OCI-LY7 (cell line): Measurements from ENCODE around the gene LRP8. TPM values are rescaled to one million over a fixed set of nuclear protein-coding genes. Genes with fewer than 3 reads are reported as not detected.

Experiments used
- BruUV-seq: library from RNA; stranded (reverse); fragments of 400-500 nt; replicated peaks from 2 replicates; lab custom pipeline; 2021; lab: Mats Ljungman, UMichigan
- CTCF ChIA-PET: fragments of 300-600 bp; sonication (Branson Sonifier 250); formaldehyde crosslinking; loops from one replicate; lab custom pipeline; 2022; ENCODE audit warnings: antibody characterized with exemption; ENCODE audit not compliant: unreplicated experiment; lab: Charles Lee
- POLR2A ChIA-PET: fragments of 300-600 bp; sonication (Branson Sonifier 250); formaldehyde crosslinking; loops from one replicate; lab custom pipeline; 2022; ENCODE audit warnings: antibody characterized with exemption; lab: Charles Lee
- DNase-seq: peaks from one replicate; pipeline ENCODE4 v3.0.0-alpha.2; 2015; ENCODE audit warnings: low spot score
- H2AFZ ChIP-seq: fragments of 200-600 bp; sonication (generic), shearing (Covaris generic); 2 replicates; pipeline ENCODE4 v1.6.1; 2014; ENCODE audit warnings: mild to moderate bottlenecking, antibody characterized with exemption, low read length, moderate library complexity
- H3K27ac ChIP-seq: fragments of 200-600 bp; sonication (generic); 2 replicates; pipeline ENCODE4 v1.5.1; 2014; ENCODE audit warnings: mixed run types, low read depth, mild to moderate bottlenecking, moderate library complexity, low read length, inconsistent platforms; ENCODE audit not compliant: poor library complexity, severe bottlenecking
- H3K36me3 ChIP-seq: fragments of 200-600 bp; sonication (generic); 2 replicates; pipeline ENCODE4 v1.6.1; 2014; ENCODE audit warnings: mild to moderate bottlenecking, antibody characterized with exemption, low read length, moderate library complexity, mixed read lengths; ENCODE audit not compliant: insufficient read depth
- H3K4me1 ChIP-seq: fragments of 200-600 bp; sonication (generic); 2 replicates; pipeline ENCODE4 v1.5.1; 2014; ENCODE audit warnings: mild to moderate bottlenecking, low read length; ENCODE audit not compliant: insufficient read depth, poor library complexity, severe bottlenecking
- H3K4me2 ChIP-seq: fragments of 200-600 bp; sonication (generic); 2 replicates; pipeline ENCODE4 v1.6.1; 2014; ENCODE audit warnings: mild to moderate bottlenecking, low read length
- H3K4me3 ChIP-seq: fragments of 200-600 bp; sonication (generic); 2 replicates; pipeline ENCODE4 v1.5.1; 2014; ENCODE audit warnings: mild to moderate bottlenecking, low read depth, low read length; ENCODE audit not compliant: poor library complexity, severe bottlenecking
- H3K79me2 ChIP-seq: fragments of 200-600 bp; sonication (generic); 2 replicates; pipeline ENCODE4 v1.6.1; 2016; ENCODE audit warnings: low read depth, mild to moderate bottlenecking, low read length, moderate library complexity, mixed read lengths; ENCODE audit not compliant: insufficient read depth
- H3K9me2 ChIP-seq: fragments of 200-600 bp; sonication (generic); 2 replicates; pipeline ENCODE4 v1.6.1; 2016; ENCODE audit warnings: mild to moderate bottlenecking, low read length, mixed read lengths; ENCODE audit not compliant: insufficient read depth
- H3K9me3 ChIP-seq: fragments of 200-600 bp; sonication (generic); 2 replicates; pipeline ENCODE4 v1.6.1; 2014; ENCODE audit warnings: mild to moderate bottlenecking, mixed run types, low read length, mixed read lengths
- H4K20me1 ChIP-seq: fragments of 200-600 bp; sonication (generic); 2 replicates; pipeline ENCODE4 v1.6.1; 2014; ENCODE audit warnings: mild to moderate bottlenecking, antibody characterized with exemption, low read length, moderate library complexity, mixed read lengths; ENCODE audit not compliant: insufficient read depth
- CTCF ChIP-seq: fragments of 200-600 bp; sonication (generic); conservative IDR thresholded peaks from 2 replicates; pipeline ENCODE4 v1.5.1; 2014; ENCODE audit warnings: mild to moderate bottlenecking, antibody characterized with exemption, low read length, moderate library complexity, mixed read lengths
- EZH2phosphoT487 ChIP-seq: fragments of 200-600 bp; sonication (generic); IDR thresholded peaks from 2 replicates; pipeline ENCODE4 v1.6.1; 2018; ENCODE audit warnings: low read depth, borderline replicate concordance, mild to moderate bottlenecking, mixed run types, antibody characterized with exemption, low read length, moderate library complexity, mixed read lengths
- intact Hi-C: fragments of 100-400 bp; cut with micrococcal nuclease; formaldehyde crosslinking; loops from one replicate; pipeline ENCODE4 v1.10.0; 2022; ENCODE audit not compliant: unreplicated experiment
- total RNA-seq, 2 experiments: library from RNA; depleted of rRNA in 1 of 2; stranded (reverse); fragments of >200 nt in 1 of 2; shearing (Covaris generic) in 1 of 2; gene quantifications; 2 replicates each; pipeline ENCODE4 v1.2.3, GENCODE V29; 2014 to 2022

Gene LRP8
- total RNA-seq, 2 experiments from 2014 or later = 65.6 to 70.0 TPM

- Histone ChIP-seq H4K20me1 (no peaks in the 10 kb centered on the region), H3K27ac (no peak overlapping the region), H3K4me1 (peaks cover 9% of the 10 kb centered on the region), H3K9me2 (no peaks in the 10 kb centered on the region), H3K4me3 (no peak overlapping the region), H3K36me3 (no peaks in the 10 kb centered on the region), H3K4me2 (no peak overlapping the region), H3K9me3 (no peaks in the 10 kb centered on the region), H2AFZ (peak overlapping the region; percentile 63; the same call in 1 of the 2 replicates), H3K79me2 (no peaks in the 10 kb centered on the region)
- no TSS peak for BruUV-seq
- intact Hi-C loops = loop anchor here (5.0 kb wide), 1 partner anchor 42 kb away; the partner anchor contains the start of gene LRP8
- ChIA-PET CTCF (interaction anchor here (0.5 kb wide), 1 partner anchor 1240 kb away, joined by 3 read pairs; no protein-coding TSS in a partner anchor), POLR2A (interaction anchor here (0.6 to 1.1 kb wide), 2 partner anchors 25 to 491 kb away, joined by 3 read pairs; no protein-coding TSS in a partner anchor)
- DNase-seq = no peak
- TF ChIP-seq CTCF (no peak), EZH2phosphoT487 (no peak)
Measured at GRCh38 chr1:53369034-53369750, 41.3 kb upstream of the LRP8 start.

- Histone ChIP-seq H3K4me3 (peak overlapping the region; percentile 62), H4K20me1 (no peaks in the 10 kb centered on the region), H3K36me3 (no peaks in the 10 kb centered on the region), H3K27ac (peak overlapping the region; percentile 51), H3K9me2 (no peaks in the 10 kb centered on the region), H3K79me2 (no peaks in the 10 kb centered on the region), H3K4me1 (peaks cover 9% of the 10 kb centered on the region), H3K9me3 (no peaks in the 10 kb centered on the region), H2AFZ (peak overlapping the region; percentile 63), H3K4me2 (peak overlapping the region; percentile 44)
- no TSS peak for BruUV-seq
- POLR2A ChIA-PET = interaction anchor here (0.6 to 1.5 kb wide), 4 partner anchors 9 to 490 kb away, joined by 3 read pairs; no protein-coding TSS in a partner anchor
- no peak for TF ChIP-seq CTCF
- no peak for TF ChIP-seq EZH2phosphoT487
- CTCF ChIA-PET = interaction anchor here (0.5 kb wide), 1 partner anchor 1239 kb away, joined by 3 read pairs; no protein-coding TSS in a partner anchor
- no peak for DNase-seq
- intact Hi-C loops = loop anchor here (5.0 kb wide), 1 partner anchor 41 kb away; the partner anchor contains the start of gene LRP8
Measured at GRCh38 chr1:53368314-53369033, 40.6 kb upstream of the LRP8 start.
